GM21529 (cell line): ENCODE measurements around the gene WFDC9.
"Not testable (repeated sequence)": the region's sequence is repeated elsewhere in the genome, so short reads cannot be mapped to it uniquely, and the experiment has no call there.

ENCODE experiments used
- ATAC-seq: cut with Tn5 transposase; IDR thresholded peaks from one replicate; pipeline ENCODE4 v1.9.1; 2021; ENCODE audit not compliant: unreplicated experiment

The WFDC9 gene

GRCh38 chr20:45593498-45593897, 37.6 kb downstream of the WFDC9 start:
- no peak for ATAC-seq

- no peak for ATAC-seq
Observed at GRCh38 chr20:45592574-45593189, 38.4 kb downstream of the WFDC9 start.

- no peak for ATAC-seq
Observed at GRCh38 chr20:45589725-45590124, 41.4 kb downstream of the WFDC9 start.

- ATAC-seq = no peak
Observed at GRCh38 chr20:45588800-45589199, 42.3 kb downstream of the WFDC9 start.

GRCh38 chr20:45585986-45586385, 45.1 kb downstream of the WFDC9 start:
- not testable (repeated sequence) for ATAC-seq

- not testable (repeated sequence) for ATAC-seq
Observed at GRCh38 chr20:45584294-45584693, 46.8 kb downstream of the WFDC9 start.

- no peak for ATAC-seq
Observed at GRCh38 chr20:45583502-45583901, 47.6 kb downstream of the WFDC9 start.

GRCh38 chr20:45581702-45582101, 49.4 kb downstream of the WFDC9 start:
- no peak for ATAC-seq

- ATAC-seq = no peak
Observed at GRCh38 chr20:45579184-45579583, 51.9 kb downstream of the WFDC9 start, which contains the start of gene WFDC8. Gene WFDC8 (minus strand): TSS chr20:45579284. CDS start chr20:45579247, 37 bp downstream.

GRCh38 chr20:45578231-45578630, 52.9 kb downstream of the WFDC9 start:
- ATAC-seq = no peak

GRCh38 chr20:45576995-45577394, 54.1 kb downstream of the WFDC9 start:
- no peak for ATAC-seq

GRCh38 chr20:45575931-45576330, 55.2 kb downstream of the WFDC9 start:
- no peak for ATAC-seq

- ATAC-seq = not testable (repeated sequence)
Observed at GRCh38 chr20:45569650-45570049, 61.4 kb downstream of the WFDC9 start.

- no peak for ATAC-seq
Observed at GRCh38 chr20:45564760-45565276, 66.3 kb downstream of the WFDC9 start.
